ENCODE measurements around the gene EPN1. TPM values are rescaled to one million over a fixed set of nuclear protein-coding genes. Genes with fewer than 3 reads are reported as not detected.
A peak's percentile ranks its signal among the peaks of the same experiment; 100 is the strongest.

EPN1 gene
- total RNA-seq, 3 donors from 2014 or later (not counting 1 experiment from before 2014, with no cell fraction given): 47.6 to 56.4 (median 51.8) TPM

DNA sequence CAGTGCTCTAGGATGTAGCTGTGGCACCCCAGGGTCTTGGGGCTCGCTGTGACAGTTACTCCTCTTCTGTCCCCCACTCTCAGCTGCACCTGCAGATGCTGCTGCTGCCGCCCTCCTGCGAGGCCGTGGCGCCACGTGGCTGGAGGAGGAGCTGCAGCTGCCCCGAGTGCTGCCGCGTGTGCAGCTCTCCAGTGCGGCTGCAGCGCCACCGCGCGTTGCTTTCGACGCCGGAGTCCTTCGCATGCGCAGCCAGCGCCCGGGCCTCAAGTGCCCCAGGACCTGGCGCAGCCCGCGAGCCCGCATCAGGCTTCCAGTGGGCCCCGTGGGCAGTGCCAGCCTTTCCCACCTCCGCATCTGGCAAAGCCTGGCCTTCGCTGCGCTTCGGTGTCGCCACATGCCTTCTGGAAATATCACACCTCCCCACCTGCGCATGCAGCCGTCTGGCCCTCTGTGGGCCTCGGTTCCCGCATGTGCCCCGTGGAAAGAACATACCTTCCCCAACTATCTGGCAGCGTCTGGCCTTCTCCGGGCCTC is 34.9 kb upstream of the EPN1 start:
- ATAC-seq (peak; percentile 39 to 62 (median 58)), DNase-seq (peak; percentile 63 to 92)
- Histone ChIP-seq H3K4me3 (ENCODE audit: low read length) (peak overlapping the region; percentile 34), H3K27ac (ENCODE audit: low read length) (peak overlapping the region; percentile 76), H3K9me3 (ENCODE audit: control insufficient read depth, insufficient read depth, low read length) (no peaks in the 10 kb centered on the region), H3K27me3 (ENCODE audit: control insufficient read depth, insufficient read depth, low read length) (no peaks in the 10 kb centered on the region), H3K4me1 (ENCODE audit: control insufficient read depth, insufficient read depth, low read length) (peaks cover 77% of the 10 kb centered on the region), H3K36me3 (ENCODE audit: control insufficient read depth, insufficient read depth, low read length) (peaks cover 7% of the 10 kb centered on the region)
- TF ChIP-seq, protein P1, sequence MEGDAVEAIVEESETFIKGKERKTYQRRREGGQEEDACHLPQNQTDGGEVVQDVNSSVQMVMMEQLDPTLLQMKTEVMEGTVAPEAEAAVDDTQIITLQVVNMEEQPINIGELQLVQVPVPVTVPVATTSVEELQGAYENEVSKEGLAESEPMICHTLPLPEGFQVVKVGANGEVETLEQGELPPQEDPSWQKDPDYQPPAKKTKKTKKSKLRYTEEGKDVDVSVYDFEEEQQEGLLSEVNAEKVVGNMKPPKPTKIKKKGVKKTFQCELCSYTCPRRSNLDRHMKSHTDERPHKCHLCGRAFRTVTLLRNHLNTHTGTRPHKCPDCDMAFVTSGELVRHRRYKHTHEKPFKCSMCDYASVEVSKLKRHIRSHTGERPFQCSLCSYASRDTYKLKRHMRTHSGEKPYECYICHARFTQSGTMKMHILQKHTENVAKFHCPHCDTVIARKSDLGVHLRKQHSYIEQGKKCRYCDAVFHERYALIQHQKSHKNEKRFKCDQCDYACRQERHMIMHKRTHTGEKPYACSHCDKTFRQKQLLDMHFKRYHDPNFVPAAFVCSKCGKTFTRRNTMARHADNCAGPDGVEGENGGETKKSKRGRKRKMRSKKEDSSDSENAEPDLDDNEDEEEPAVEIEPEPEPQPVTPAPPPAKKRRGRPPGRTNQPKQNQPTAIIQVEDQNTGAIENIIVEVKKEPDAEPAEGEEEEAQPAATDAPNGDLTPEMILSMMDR (IDR thresholded peaks at IDR 0.05): peak; percentile 57
- WGBS (ENCODE audit: insufficient coverage): 35% methylated on average over 38 of the region's 38 CpGs
- Mint-ChIP-seq H3K36me3 (no peaks in the 10 kb centered on the region), H3K4me3 (peak overlapping the region; percentile 74), H3K4me1 (peaks cover 53 to 74% of the 10 kb centered on the region in 2 donors), H3K27me3 (ENCODE audit: low read depth in 2 of 2) (no peaks in the 10 kb centered on the region), H3K27ac (peak overlapping the region; percentile 76 to 96), H3K9me3 (no peaks in the 10 kb centered on the region)
- intact Hi-C loops (cut with micrococcal nuclease): loop anchor here (5.0 kb wide), 1 partner anchor 33 kb away; the partner anchor contains the start of gene ZNF865

DNA sequence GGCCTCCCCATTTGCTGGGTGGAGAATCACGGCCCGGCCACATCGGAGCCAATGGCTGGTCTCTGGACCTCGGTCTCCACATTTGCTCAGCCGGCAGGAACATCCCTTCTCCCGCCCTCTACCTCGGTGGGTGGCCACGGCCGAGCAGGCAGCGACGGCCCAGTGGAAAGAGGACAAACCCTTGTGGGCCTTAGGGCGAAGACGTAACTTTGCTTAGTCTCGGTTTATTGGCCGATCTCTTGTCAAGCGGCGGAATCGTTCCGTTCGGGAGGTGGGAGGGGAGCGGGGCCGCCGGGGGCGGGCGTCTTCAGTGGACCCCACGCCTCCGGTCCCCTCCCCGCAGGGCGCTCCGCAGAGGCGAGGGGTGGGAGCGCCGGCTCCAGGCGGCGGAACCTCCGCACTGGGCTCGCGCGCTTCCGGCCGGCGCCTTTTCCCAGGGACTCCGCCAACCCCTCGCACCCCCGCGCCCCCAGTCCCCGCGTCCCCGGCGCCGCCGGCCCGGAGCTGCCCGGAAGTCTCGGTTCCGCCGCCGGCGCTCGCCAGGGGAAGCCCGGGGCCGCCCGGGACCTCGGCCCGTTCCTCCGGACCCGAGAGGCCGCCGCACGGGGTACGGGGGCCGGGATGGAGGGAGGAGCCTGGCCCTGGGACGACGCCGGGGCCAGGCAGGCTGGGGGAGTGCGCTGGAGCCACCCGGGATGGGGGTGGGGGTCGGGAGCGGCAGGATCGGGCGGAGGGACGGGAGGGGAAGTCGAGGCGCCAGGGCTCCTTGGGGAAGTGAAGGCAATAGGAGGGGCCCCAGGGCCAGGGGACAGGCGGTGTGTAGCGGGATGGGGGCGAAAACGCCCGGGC is 34.2 kb upstream of the EPN1 start, which contains the start of gene ZNF580:
TSS of gene ZNF580 (plus strand) at position 426 of the 849 bp plus-strand sequence. CDS start 1,507 bp downstream, outside the sequence.
- intact Hi-C loops (cut with micrococcal nuclease): loop anchor here (5.0 kb wide), 1 partner anchor 34 kb away; the partner anchor contains the start of gene ZNF865
- no peaks in the 10 kb centered on the region for H3K27me3 Mint-ChIP-seq (ENCODE audit: low read depth in 2 of 2)
- H3K36me3 ChIP-seq (ENCODE audit: control insufficient read depth, insufficient read depth, low read length): peaks cover 13% of the 10 kb centered on the region
- ATAC-seq: peak; percentile 38 to 53 (median 43)
- H3K27ac ChIP-seq (ENCODE audit: low read length): peak within 1 kb of the TSS; percentile 76
- H3K4me3 Mint-ChIP-seq: peak within 1 kb of the TSS; percentile 88
- H3K9me3 ChIP-seq (ENCODE audit: control insufficient read depth, insufficient read depth, low read length): no peaks in the 10 kb centered on the region
- TF ChIP-seq, protein P1 (IDR thresholded peaks at IDR 0.05): no peak
- under 1% methylated on average over 89 of the region's 89 CpGs for WGBS (ENCODE audit: insufficient coverage)
- H3K9me3 Mint-ChIP-seq: no peaks in the 10 kb centered on the region
- H3K4me1 ChIP-seq (ENCODE audit: control insufficient read depth, insufficient read depth, low read length): peaks cover 70% of the 10 kb centered on the region
- no peaks in the 10 kb centered on the region for H3K36me3 Mint-ChIP-seq
- H3K4me1 Mint-ChIP-seq: peaks cover 47 to 67% of the 10 kb centered on the region in 2 donors
- peak within 1 kb of the TSS; percentile 76 to 96 for H3K27ac Mint-ChIP-seq
- H3K27me3 ChIP-seq (ENCODE audit: control insufficient read depth, insufficient read depth, low read length): no peaks in the 10 kb centered on the region
- H3K4me3 ChIP-seq (ENCODE audit: low read length): peak within 1 kb of the TSS; percentile 60
- peak; percentile 59 to 76 for DNase-seq

DNA sequence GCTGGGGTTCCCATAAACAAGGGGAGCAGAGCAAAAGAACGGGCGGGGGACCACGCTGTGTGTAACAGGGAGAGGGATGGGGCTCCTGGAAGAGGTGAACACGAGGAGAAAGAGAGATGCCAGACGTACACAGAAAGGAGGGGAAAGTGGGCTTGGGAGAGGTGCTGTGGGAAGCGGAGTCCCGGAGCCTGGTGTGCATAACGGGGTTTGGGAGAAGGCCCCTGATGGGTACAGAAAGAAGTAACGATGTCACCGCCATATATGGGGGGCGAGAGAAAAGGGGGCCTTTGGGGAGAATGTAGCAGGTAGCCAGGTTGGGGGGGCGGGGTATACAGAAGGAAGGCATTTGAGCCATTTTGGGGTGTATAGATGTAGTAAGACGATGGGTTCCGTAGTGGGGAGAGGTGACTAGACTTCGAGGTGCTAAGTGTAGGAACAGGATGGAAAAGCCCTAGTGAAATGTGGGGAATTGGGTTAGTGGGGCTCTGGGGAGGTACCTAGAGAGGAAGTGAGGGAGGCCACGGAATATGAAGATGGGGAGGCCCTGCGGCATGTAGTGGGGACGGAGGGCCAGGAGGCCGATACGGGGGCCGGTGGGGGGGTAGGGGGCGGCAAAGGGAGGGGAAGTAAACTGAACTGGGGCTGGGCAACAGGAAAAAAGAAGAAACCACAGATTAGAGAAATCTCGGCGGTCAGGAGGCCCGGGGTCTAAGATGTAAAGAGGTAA is 33.4 kb upstream of the EPN1 start:
- ATAC-seq: no peak
- H3K4me1 Mint-ChIP-seq: peaks cover 39 to 59% of the 10 kb centered on the region in 2 donors
- H3K36me3 Mint-ChIP-seq: no peaks in the 10 kb centered on the region
- no peaks in the 10 kb centered on the region for H3K27me3 ChIP-seq (ENCODE audit: control insufficient read depth, insufficient read depth, low read length)
- H3K27ac Mint-ChIP-seq: peak overlapping the region; percentile 61 to 96
- H3K27ac ChIP-seq (ENCODE audit: low read length): peak overlapping the region; percentile 68
- WGBS (ENCODE audit: insufficient coverage): under 1% methylated on average over 25 of the region's 25 CpGs
- peak overlapping the region; percentile 60 for H3K4me3 ChIP-seq (ENCODE audit: low read length)
- intact Hi-C loops (cut with micrococcal nuclease): loop anchor here (2.0 to 5.0 kb wide), 2 partner anchors 34 to 61 kb away; partner anchors contain the start of genes ZNF579 and ZNF865
- DNase-seq: peak in 1 of 2 donors; percentile 68
- no peaks in the 10 kb centered on the region for H3K9me3 Mint-ChIP-seq
- peaks cover 13% of the 10 kb centered on the region for H3K36me3 ChIP-seq (ENCODE audit: control insufficient read depth, insufficient read depth, low read length)
- no peaks in the 10 kb centered on the region for H3K27me3 Mint-ChIP-seq (ENCODE audit: low read depth in 2 of 2)
- peak overlapping the region; percentile 88 for H3K4me3 Mint-ChIP-seq
- H3K4me1 ChIP-seq (ENCODE audit: control insufficient read depth, insufficient read depth, low read length): peaks cover 62% of the 10 kb centered on the region
- H3K9me3 ChIP-seq (ENCODE audit: control insufficient read depth, insufficient read depth, low read length): no peaks in the 10 kb centered on the region
- TF ChIP-seq, protein P1 (IDR thresholded peaks at IDR 0.05): no peak

All from natural killer cell (primary cell).